HEK293 (cell line): Measurements from ENCODE around the gene ST6GAL1.

Experiments used
- CTCF ChIA-PET: fragments of 350-600 bp; formaldehyde crosslinking; extraction: SDS; loops from one replicate; lab custom pipeline; 2021; ENCODE audit warnings: antibody characterized with exemption; lab: Yijun Ruan, JAX
- POLR2A ChIA-PET: fragments of 300-600 bp; formaldehyde crosslinking; extraction: SDS; loops from one replicate; lab custom pipeline; 2020; ENCODE audit warnings: antibody characterized with exemption, inconsistent platforms; lab: Yijun Ruan, JAX
- H3K27ac ChIP-seq: fragments of 200-500 bp; sonication (Bioruptor generic); 2 replicates; pipeline ENCODE4 v1.5.1; 2014; ENCODE audit warnings: low read depth, low read length, control low read depth, inconsistent platforms; ENCODE audit errors: extremely low read depth
- H3K36me3 ChIP-seq, 2 experiments: fragments of 200-500 bp in 1 of 2; sonication (Bioruptor generic) in 1 of 2; 1 replicate in 1 of 2; 2 replicates in 1 of 2; pipeline ENCODE4 v1.5.1; 2014 to 2017; ENCODE audit warnings: inconsistent platforms in 2 of 2, low read length in 2 of 2; ENCODE audit not compliant: control insufficient read depth in 2 of 2, insufficient read depth in 1 of 2
- H3K4me1 ChIP-seq: fragments of 200-500 bp; sonication (Bioruptor generic); 2 replicates; pipeline ENCODE4 v1.5.1; 2014; ENCODE audit warnings: mild to moderate bottlenecking, low read length, inconsistent platforms; ENCODE audit not compliant: control insufficient read depth, insufficient read depth
- H3K4me3 ChIP-seq: 2 replicates; pipeline ENCODE4 v1.5.1; 2011; ENCODE audit warnings: low read depth, mild to moderate bottlenecking, control low read depth, low read length, moderate library complexity
- H3K9me3 ChIP-seq: fragments of 200-500 bp; sonication (Bioruptor generic); 2 replicates; pipeline ENCODE4 v1.5.1; 2014; ENCODE audit warnings: low read depth, low read length, inconsistent platforms; ENCODE audit not compliant: control insufficient read depth, insufficient read depth
- AEBP2 ChIP-seq: fragments of 450-650 bp; formaldehyde crosslinking; IDR thresholded peaks from 2 replicates; pipeline ENCODE4 v1.5.1; 2016; ENCODE audit warnings: missing biosample characterization, missing genetic modification characterization, borderline replicate concordance
- ATF2 ChIP-seq: fragments of 450-650 bp; formaldehyde crosslinking; IDR thresholded peaks from 2 replicates; pipeline ENCODE4 v1.5.1; 2016; ENCODE audit warnings: missing biosample characterization, missing genetic modification characterization, low read depth
- ELK4 ChIP-seq: IDR thresholded peaks from 2 replicates; pipeline ENCODE4 v1.6.1; 2011; ENCODE audit warnings: mild to moderate bottlenecking, low read depth, low read length, borderline replicate concordance
- MZF1 ChIP-seq: fragments of 450-650 bp; formaldehyde crosslinking; IDR thresholded peaks from 2 replicates; pipeline ENCODE4 v1.5.1; 2017; ENCODE audit warnings: missing biosample characterization, missing genetic modification characterization, borderline replicate concordance
- WT1 ChIP-seq: fragments of 450-650 bp; formaldehyde crosslinking; IDR thresholded peaks from 2 replicates; pipeline ENCODE4 v1.5.1; 2016; ENCODE audit warnings: missing biosample characterization, missing genetic modification characterization
- YY2 ChIP-seq: fragments of 450-650 bp; formaldehyde crosslinking; IDR thresholded peaks from 2 replicates; pipeline ENCODE4 v1.5.1; 2016; ENCODE audit warnings: missing biosample characterization, missing genetic modification characterization
- ZBTB1 ChIP-seq: fragments of 450-650 bp; formaldehyde crosslinking; IDR thresholded peaks from 2 replicates; pipeline ENCODE4 v1.5.1; 2016; ENCODE audit warnings: missing biosample characterization, missing genetic modification characterization
- ZFP3 ChIP-seq: fragments of 450-650 bp; formaldehyde crosslinking; IDR thresholded peaks from 2 replicates; pipeline ENCODE4 v1.5.1; 2016; ENCODE audit warnings: low read depth, missing biosample characterization, missing genetic modification characterization
- ZNF112 ChIP-seq: fragments of 450-650 bp; formaldehyde crosslinking; IDR thresholded peaks from 2 replicates; pipeline ENCODE4 v1.5.0; 2017; ENCODE audit warnings: missing biosample characterization, missing genetic modification characterization
- ZNF138 ChIP-seq: fragments of 450-650 bp; formaldehyde crosslinking; IDR thresholded peaks from 2 replicates; pipeline ENCODE4 v1.5.1; 2016; ENCODE audit warnings: missing biosample characterization, missing genetic modification characterization, borderline replicate concordance
- ZNF202 ChIP-seq: fragments of 450-650 bp; formaldehyde crosslinking; IDR thresholded peaks from 2 replicates; pipeline ENCODE4 v1.5.1; 2016; ENCODE audit warnings: missing biosample characterization, missing genetic modification characterization, borderline replicate concordance
- ZNF221 ChIP-seq: fragments of 450-650 bp; formaldehyde crosslinking; IDR thresholded peaks from 2 replicates; pipeline ENCODE4 v1.5.1; 2017; ENCODE audit warnings: missing biosample characterization, missing genetic modification characterization, borderline replicate concordance
- ZNF292 ChIP-seq: fragments of 450-650 bp; formaldehyde crosslinking; IDR thresholded peaks from 2 replicates; pipeline ENCODE4 v1.5.1; 2016; ENCODE audit warnings: low read depth, missing biosample characterization, missing genetic modification characterization, borderline replicate concordance
- ZNF362 ChIP-seq: fragments of 450-650 bp; formaldehyde crosslinking; IDR thresholded peaks from 2 replicates; pipeline ENCODE4 v1.5.1; 2016; ENCODE audit warnings: missing biosample characterization, missing genetic modification characterization
- ZNF585B ChIP-seq: fragments of 450-650 bp; formaldehyde crosslinking; IDR thresholded peaks from 2 replicates; pipeline ENCODE4 v1.5.1; 2016; ENCODE audit warnings: missing biosample characterization, missing genetic modification characterization
- ZSCAN16 ChIP-seq: fragments of 450-650 bp; formaldehyde crosslinking; IDR thresholded peaks from 2 replicates; pipeline ENCODE4 v1.5.1; 2016; ENCODE audit warnings: missing biosample characterization, missing genetic modification characterization

The ST6GAL1 gene

DNA sequence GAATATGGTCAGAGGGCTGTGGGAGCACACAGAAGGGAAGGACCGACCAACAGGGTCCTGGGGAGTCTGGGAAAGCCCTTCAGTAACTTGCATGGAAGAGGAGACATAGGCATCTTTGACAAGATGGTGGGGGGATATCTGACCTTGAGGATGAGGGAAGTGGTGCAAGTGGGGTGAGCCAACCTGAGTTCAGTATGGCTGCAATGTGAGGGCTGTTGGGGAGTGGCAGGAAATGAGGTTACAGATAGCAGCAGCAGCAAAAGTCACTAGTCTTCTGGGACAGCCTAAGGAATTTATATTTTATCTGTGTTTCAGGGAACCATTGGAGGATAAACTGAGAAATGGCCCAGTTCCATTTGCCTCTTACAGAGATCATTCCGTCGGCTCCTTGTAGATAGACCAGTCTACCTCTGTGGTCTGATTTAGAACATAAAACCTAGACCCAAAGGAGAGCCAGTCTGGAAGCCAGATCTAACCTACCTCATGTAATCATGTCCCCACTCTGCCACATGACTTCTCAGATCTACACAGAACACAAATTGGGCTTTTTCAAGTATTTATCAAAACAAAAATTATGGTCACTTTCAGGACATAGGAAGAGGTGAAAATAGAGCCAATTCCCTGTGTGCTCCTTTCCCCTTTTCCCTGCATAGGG is 75.6 kb downstream of the ST6GAL1 start:
- CTCF ChIA-PET, result no interaction called here
- TF ChIP-seq ATF2 (tag by site-specific recombination), result no peak
- TF ChIP-seq, all 188 proteins: peak for 0
- Histone ChIP-seq H3K4me3 (no peak overlapping the region), H3K4me1 (no peaks in the 10 kb centered on the region), H3K27ac (no peak overlapping the region), H3K36me3 (no peaks in the 10 kb centered on the region), H3K9me3 (no peaks in the 10 kb centered on the region)
- POLR2A ChIA-PET, result no interaction called here

DNA sequence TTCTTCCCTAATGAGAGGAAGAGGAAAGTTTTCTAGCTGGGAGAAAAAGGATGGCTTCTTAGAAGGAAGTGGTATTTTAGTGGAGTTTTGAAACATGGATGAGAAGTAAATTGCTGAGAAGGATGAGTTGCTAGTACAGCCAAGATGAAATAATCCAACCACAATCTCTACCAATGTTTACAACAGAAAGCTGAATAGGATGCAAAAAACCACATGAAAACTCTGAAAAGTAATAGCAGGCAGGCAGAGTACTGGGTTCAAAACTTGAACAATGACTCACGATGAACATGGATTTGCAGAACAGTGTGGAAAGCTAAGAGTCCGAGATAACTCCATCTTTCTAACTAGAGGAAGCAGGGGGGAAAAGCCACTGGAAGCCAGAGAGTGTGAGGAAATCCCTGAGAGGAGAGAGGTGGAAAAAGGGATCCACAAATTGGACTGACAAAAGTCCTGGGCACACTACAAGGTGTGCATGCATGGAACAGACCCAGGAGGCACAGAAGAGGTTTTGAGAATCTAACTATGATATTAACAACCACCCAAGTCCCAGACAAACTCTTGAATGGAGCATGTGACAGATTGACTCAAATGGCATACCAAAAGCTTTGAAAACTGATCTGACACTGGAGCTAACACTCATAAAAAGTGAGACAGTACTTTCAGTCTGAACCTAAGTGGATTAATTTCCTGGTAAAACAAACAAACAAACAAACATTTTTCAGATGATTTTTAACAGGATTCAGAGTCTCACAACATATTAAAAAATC is 76.7 kb downstream of the ST6GAL1 start:
- Histone ChIP-seq H3K4me3 (no peak overlapping the region), H3K4me1 (no peaks in the 10 kb centered on the region), H3K27ac (no peak overlapping the region), H3K9me3 (no peaks in the 10 kb centered on the region), H3K36me3 (no peaks in the 10 kb centered on the region)
- TF ChIP-seq ZBTB1 (tag by site-specific recombination) (no peak), ZFP3 (tag by site-specific recombination) (no peak), ZNF292 (tag by site-specific recombination) (no peak), MZF1 (no peak), WT1 (tag by site-specific recombination) (no peak), ELK4 (no peak), ZNF362 (tag by site-specific recombination) (no peak), ZNF221 (tag by site-specific recombination) (no peak), ZSCAN16 (tag by site-specific recombination) (no peak), ZNF202 (no peak), ZNF138 (tag by site-specific recombination) (no peak), ZNF585B (tag by site-specific recombination) (no peak), ZNF112 (tag by site-specific recombination) (no peak), YY2 (tag by site-specific recombination) (no peak), AEBP2 (tag by site-specific recombination) (no peak)
- POLR2A ChIA-PET, result no interaction called here
- CTCF ChIA-PET, result no interaction called here
